CD8-positive, alpha-beta memory T cell (primary cell): ENCODE data around the gene BRF1. TPM values are rescaled to one million over a fixed set of nuclear protein-coding genes. Genes with fewer than 3 reads are reported as not detected.
A peak's percentile ranks its signal among the peaks of the same experiment; 100 is the strongest.

Experiments
- CTCF ChIA-PET: fragments of 350-600 bp; sonication (Branson Sonifier 250); formaldehyde crosslinking; loops from one replicate; lab custom pipeline; 2021; ENCODE audit warnings: antibody characterized with exemption; lab: Charles Lee
- POLR2A ChIA-PET: fragments of 350-600 bp; sonication (Branson Sonifier 250); formaldehyde crosslinking; loops from one replicate; lab custom pipeline; 2021; ENCODE audit warnings: antibody characterized with exemption; lab: Charles Lee
- DNase-seq, 5 donors: peaks; one replicate each; pipeline versions ENCODE4 v3.0.0 to v3.0.0-alpha.2; 2020 to 2022; ENCODE audit warnings: mixed read lengths in 1 of 5
- H3K27ac ChIP-seq: one replicate; pipeline ENCODE4 v1.7.0; 2013; ENCODE audit warnings: low read depth, mild to moderate bottlenecking, low read length, moderate library complexity
- H3K27me3 ChIP-seq: 2 replicates; pipeline ENCODE4 v1.7.0; 2013; ENCODE audit warnings: low read length, mild to moderate bottlenecking; ENCODE audit not compliant: insufficient read depth, poor library complexity, severe bottlenecking
- H3K36me3 ChIP-seq: 2 replicates; pipeline ENCODE4 v1.7.0; 2013; ENCODE audit warnings: mild to moderate bottlenecking, low read length, moderate library complexity; ENCODE audit not compliant: insufficient read depth
- H3K4me1 ChIP-seq: 2 replicates; pipeline ENCODE4 v1.7.0; 2013; ENCODE audit warnings: mild to moderate bottlenecking, low read length, moderate library complexity; ENCODE audit not compliant: insufficient read depth
- H3K4me3 ChIP-seq: 2 replicates; pipeline ENCODE4 v1.7.0; 2013; ENCODE audit warnings: mild to moderate bottlenecking, low read length
- H3K9me3 ChIP-seq: 2 replicates; pipeline ENCODE4 v1.7.0; 2013; ENCODE audit warnings: mild to moderate bottlenecking, low read length
- H3K27ac Mint-ChIP-seq, 8 donors: one replicate each; pipeline ENCODE4 v1.8.0; 2020 to 2021; ENCODE audit warnings: mixed read lengths in 8 of 8, mild to moderate bottlenecking in 6 of 8, inconsistent platforms in 3 of 8, moderate library complexity in 3 of 8
- H3K27me3 Mint-ChIP-seq, 2 donors: one replicate each; pipeline ENCODE4 v1.8.0; 2020 to 2021; ENCODE audit warnings: mixed read lengths in 2 of 2, mild to moderate bottlenecking in 1 of 2, moderate library complexity in 1 of 2
- H3K36me3 Mint-ChIP-seq, 3 donors: one replicate each; pipeline ENCODE4 v1.8.0; 2020 to 2021; ENCODE audit warnings: mixed read lengths in 3 of 3, inconsistent platforms in 1 of 3, mild to moderate bottlenecking in 1 of 3
- H3K4me1 Mint-ChIP-seq, 3 donors: one replicate each; pipeline ENCODE4 v1.8.0; 2020 to 2021; ENCODE audit warnings: mixed read lengths in 3 of 3, inconsistent platforms in 1 of 3, mild to moderate bottlenecking in 1 of 3
- H3K4me3 Mint-ChIP-seq, 7 donors: one replicate each; pipeline ENCODE4 v1.8.0; 2020 to 2021; ENCODE audit warnings: mixed read lengths in 7 of 7, mild to moderate bottlenecking in 6 of 7, moderate library complexity in 4 of 7, inconsistent platforms in 2 of 7
- H3K9me3 Mint-ChIP-seq, 5 donors: one replicate each; pipeline ENCODE4 v1.8.0; 2020 to 2022; ENCODE audit warnings: mixed read lengths in 5 of 5, mild to moderate bottlenecking in 3 of 5, moderate library complexity in 2 of 5, inconsistent platforms in 1 of 5
- polyA plus RNA-seq: library from polyadenylated mRNA; unstranded; fragments of 300-500 nt; fragmentation: Illumina TruSeq; gene quantifications from one replicate; pipeline ENCODE4 v1.2.3, GENCODE V29; 2021
- total RNA-seq, 2 experiments: library from RNA; stranded (reverse); gene quantifications; one replicate each; pipeline ENCODE4 v1.2.3, GENCODE V29; 2021

BRF1 gene
- total and polyA plus RNA-seq, 3 experiments from 2014 or later, result 13.0 to 31.7 (median 29.4) TPM

- H3K4me1 ChIP-seq, result peaks cover 20% of the 10 kb centered on the region
- H3K27me3 ChIP-seq, result no peaks in the 10 kb centered on the region
- Mint-ChIP-seq H3K27me3 (peaks cover 0 to 2% of the 10 kb centered on the region in 2 donors), H3K4me1 (peaks cover 0 to 18% (median 4%) of the 10 kb centered on the region in 3 donors), H3K4me3 (no peak overlapping the region), H3K36me3 (no peaks in the 10 kb centered on the region), H3K9me3 (no peaks in the 10 kb centered on the region), H3K27ac (no peak overlapping the region)
- ChIA-PET POLR2A (no interaction called here), CTCF (interaction anchor here (1.3 to 1.9 kb wide), 2 partner anchors 11 to 15 kb away, joined by 5 read pairs; partner anchors contain the start of gene JAG2)
- no peaks in the 10 kb centered on the region for H3K9me3 ChIP-seq
- H3K36me3 ChIP-seq, result no peaks in the 10 kb centered on the region
- no peak overlapping the region for H3K27ac ChIP-seq
- no peak for DNase-seq
- H3K4me3 ChIP-seq, result no peak overlapping the region
These were observed 116.3 kb downstream of the BRF1 start for GRCh38 chr14:105184461-105184860.

GRCh38 chr14:105182296-105183020 lies 118.3 kb downstream of the BRF1 start:
- no peaks in the 10 kb centered on the region for H3K27me3 ChIP-seq
- H3K4me3 ChIP-seq, result no peak overlapping the region
- Mint-ChIP-seq H3K9me3 (no peaks in the 10 kb centered on the region), H3K36me3 (no peaks in the 10 kb centered on the region), H3K27ac (peak overlapping the region in 3 of 8 donors; percentile 29 to 75 (median 66)), H3K27me3 (peaks cover 0 to 2% of the 10 kb centered on the region in 2 donors), H3K4me1 (peaks cover 0 to 18% (median 4%) of the 10 kb centered on the region in 3 donors), H3K4me3 (peak overlapping the region; percentile 32 to 91 (median 65))
- no peaks in the 10 kb centered on the region for H3K36me3 ChIP-seq
- no peaks in the 10 kb centered on the region for H3K9me3 ChIP-seq
- H3K27ac ChIP-seq, result no peak overlapping the region
- H3K4me1 ChIP-seq, result peaks cover 20% of the 10 kb centered on the region
- ChIA-PET CTCF (interaction anchor here (0.6 to 1.6 kb wide), 5 partner anchors 10 to 95 kb away, joined by 3 to 4 read pairs (median 3); partner anchors contain the start of gene JAG2), POLR2A (interaction anchor here (1.0 to 1.3 kb wide), 2 partner anchors 11 to 13 kb away, joined by 3 read pairs; no protein-coding TSS in a partner anchor)
- no peak for DNase-seq

GRCh38 chr14:105181549-105182295 lies 119.1 kb downstream of the BRF1 start:
- Mint-ChIP-seq H3K27ac (peak overlapping the region in 3 of 8 donors; percentile 29 to 75 (median 66)), H3K4me1 (peaks cover 0 to 18% (median 4%) of the 10 kb centered on the region in 3 donors), H3K9me3 (no peaks in the 10 kb centered on the region), H3K27me3 (peaks cover 0 to 2% of the 10 kb centered on the region in 2 donors), H3K4me3 (peak overlapping the region; percentile 37 to 91 (median 65)), H3K36me3 (no peaks in the 10 kb centered on the region)
- POLR2A ChIA-PET, result interaction anchor here (1.0 to 1.3 kb wide), 2 partner anchors 12 to 13 kb away, joined by 3 read pairs; no protein-coding TSS in a partner anchor
- no peaks in the 10 kb centered on the region for H3K36me3 ChIP-seq
- no peak overlapping the region for H3K27ac ChIP-seq
- CTCF ChIA-PET, result interaction anchor here (0.7 to 1.6 kb wide), 5 partner anchors 9 to 207 kb away, joined by 3 to 4 read pairs (median 3); partner anchors contain the start of gene JAG2
- H3K4me3 ChIP-seq, result no peak overlapping the region
- H3K4me1 ChIP-seq, result peaks cover 20% of the 10 kb centered on the region
- no peaks in the 10 kb centered on the region for H3K9me3 ChIP-seq
- DNase-seq, result no peak
- no peaks in the 10 kb centered on the region for H3K27me3 ChIP-seq

GRCh38 chr14:105180592-105181548 lies 119.9 kb downstream of the BRF1 start, which contains the start of gene NUDT14:
NUDT14 (minus strand) TSS chr14:105181312; CDS start chr14:105181209, 103 bp downstream.
- peak within 1 kb of the TSS in 5 of 8 donors; percentile 38 to 75 (median 51) for H3K27ac Mint-ChIP-seq
- Histone ChIP-seq H3K4me1 (peaks cover 20% of the 10 kb centered on the region), H3K36me3 (no peaks in the 10 kb centered on the region), H3K9me3 (no peaks in the 10 kb centered on the region), H3K4me3 (peak within 1 kb of the TSS; percentile 50), H3K27ac (no peak within 1 kb of the TSS), H3K27me3 (no peaks in the 10 kb centered on the region)
- H3K36me3 Mint-ChIP-seq, result no peaks in the 10 kb centered on the region
- ChIA-PET CTCF (no interaction called here), POLR2A (interaction anchor here (1.3 kb wide), 1 partner anchor 13 kb away, joined by 3 read pairs; no protein-coding TSS in a partner anchor)
- no peaks in the 10 kb centered on the region for H3K9me3 Mint-ChIP-seq
- H3K27me3 Mint-ChIP-seq, result peaks cover 0 to 2% of the 10 kb centered on the region in 2 donors
- peaks cover 0 to 26% (median 4%) of the 10 kb centered on the region in 3 donors for H3K4me1 Mint-ChIP-seq
- peak within 1 kb of the TSS; percentile 76 to 91 (median 78) for H3K4me3 Mint-ChIP-seq
- peak; percentile 74 to 87 (median 79) for DNase-seq

- Histone ChIP-seq H3K4me3 (no peak overlapping the region), H3K27ac (no peak overlapping the region), H3K27me3 (no peaks in the 10 kb centered on the region), H3K4me1 (peaks cover 32% of the 10 kb centered on the region), H3K36me3 (no peaks in the 10 kb centered on the region), H3K9me3 (no peaks in the 10 kb centered on the region)
- DNase-seq, result no peak
- Mint-ChIP-seq H3K27ac (no peak overlapping the region), H3K4me3 (peak overlapping the region in 1 of 7 donors; percentile 61), H3K27me3 (peaks cover 0 to 2% of the 10 kb centered on the region in 2 donors), H3K9me3 (no peaks in the 10 kb centered on the region), H3K36me3 (no peaks in the 10 kb centered on the region), H3K4me1 (peaks cover 9 to 37% (median 15%) of the 10 kb centered on the region in 3 donors)
- ChIA-PET POLR2A (no interaction called here), CTCF (interaction anchor here (1.2 to 1.5 kb wide), 2 partner anchors 19 to 22 kb away, joined by 4 read pairs; no protein-coding TSS in a partner anchor)
These were observed 121.6 kb downstream of the BRF1 start for GRCh38 chr14:105179191-105179590.

- peak overlapping the region in 2 of 7 donors; percentile 41 to 42 for H3K4me3 Mint-ChIP-seq
- H3K27ac Mint-ChIP-seq, result no peak overlapping the region
- ChIA-PET POLR2A (no interaction called here), CTCF (interaction anchor here (1.5 kb wide), 1 partner anchor 23 kb away, joined by 4 read pairs; no protein-coding TSS in a partner anchor)
- Histone ChIP-seq H3K27me3 (no peaks in the 10 kb centered on the region), H3K4me1 (peaks cover 33% of the 10 kb centered on the region), H3K27ac (no peak overlapping the region), H3K4me3 (no peak overlapping the region), H3K9me3 (no peaks in the 10 kb centered on the region), H3K36me3 (no peaks in the 10 kb centered on the region)
- no peak for DNase-seq
- H3K4me1 Mint-ChIP-seq, result peaks cover 11 to 41% (median 16%) of the 10 kb centered on the region in 3 donors
- no peaks in the 10 kb centered on the region for H3K36me3 Mint-ChIP-seq
- no peaks in the 10 kb centered on the region for H3K9me3 Mint-ChIP-seq
- peaks cover 0 to 2% of the 10 kb centered on the region in 2 donors for H3K27me3 Mint-ChIP-seq
These were observed 122.0 kb downstream of the BRF1 start for GRCh38 chr14:105178868-105179140.
